Transverse colon (tissue), 4 donors: ENCODE results near the gene EFCAB11. TPM values are rescaled to one million over a fixed set of nuclear protein-coding genes. Genes with fewer than 3 reads are reported as not detected.
"Not testable (repeated sequence)": the region's sequence is repeated elsewhere in the genome, so short reads cannot be mapped to it uniquely, and the experiment has no call there.

Experiments
- DNase-seq: peaks from one replicate; pipeline ENCODE4 v3.0.0-alpha.2; 2019
- H3K27ac ChIP-seq, 4 donors: fragments of 200-600 bp; sonication (generic); 2 replicates each; pipeline ENCODE4 v1.5.1; 2016 to 2018; ENCODE audit warnings: inconsistent platforms in 4 of 4
- H3K27me3 ChIP-seq: fragments of 200-600 bp; sonication (generic); 2 replicates; pipeline ENCODE4 v1.5.1; 2017; ENCODE audit warnings: inconsistent platforms
- H3K36me3 ChIP-seq, 4 donors: fragments of 200-600 bp; sonication (generic); 2 replicates each; pipeline ENCODE4 v1.5.1; 2017 to 2019; ENCODE audit warnings: inconsistent platforms in 4 of 4
- H3K4me1 ChIP-seq, 4 donors: fragments of 200-600 bp; sonication (generic); 2 replicates each; pipeline ENCODE4 v1.5.1; 2017 to 2020; ENCODE audit warnings: inconsistent platforms in 4 of 4
- H3K4me3 ChIP-seq, 4 donors: fragments of 200-600 bp; sonication (generic); 1 replicate in 1 of 4; 2 replicates in 3 of 4; pipeline versions ENCODE4 v1.5.1 to v1.6.1; 2017 to 2019; ENCODE audit warnings: inconsistent platforms in 4 of 4
- H3K9me3 ChIP-seq, 2 donors: fragments of 200-600 bp; sonication (generic); 2 replicates each; pipeline ENCODE4 v1.5.1; 2017 to 2019; ENCODE audit warnings: inconsistent platforms in 2 of 2
- EP300 ChIP-seq: sonication (generic); formaldehyde crosslinking; IDR thresholded peaks from one replicate; pipeline ENCODE4 v1.6.1; 2017; ENCODE audit warnings: antibody characterized with exemption, low read depth
- POLR2A ChIP-seq: fragments of 450-650 bp; IDR thresholded peaks from one replicate; pipeline ENCODE4 v1.6.1; 2016; ENCODE audit warnings: antibody characterized with exemption, mild to moderate bottlenecking, moderate library complexity
- POLR2AphosphoS5 ChIP-seq, 3 donors: sonication (generic); formaldehyde crosslinking; IDR thresholded peaks; one replicate each; pipeline ENCODE4 v1.6.1; 2016; ENCODE audit warnings: antibody characterized with exemption in 3 of 3
- WGBS, 2 donors: methylation state at CpG; one replicate each; pipeline ENCODE4 v1.1.5; 2018; ENCODE audit warnings: low coverage in 1 of 2; 5-methylcytosine and 5-hydroxymethylcytosine counted together
- in situ Hi-C, 4 donors: fragments of 200-750 bp; cut with MboI; loops; one replicate each; pipeline versions ENCODE4 v1.15.0 to v1.15.1; 2017; ENCODE audit warnings: low sequenced_read_pairs in 3 of 4, low pct_ligation_motif_present in 1 of 4, low pct_unique_long_range_greater_than_20kb in 1 of 4
- intact Hi-C: fragments of 100-400 bp; cut with DNase I; formaldehyde crosslinking; loops from one replicate; pipeline ENCODE4 v1.15.1; 2023; ENCODE audit warnings: low total_unique reads
- total RNA-seq, 4 donors: library from RNA; depleted of rRNA; stranded (reverse); fragments of >200 nt; gene quantifications; one replicate each; pipeline ENCODE4 v1.1.0, GENCODE V29; 2016
- TF ChIP-seq, protein P1 (sequence below), 5 experiments: fragments of 200-600 bp in 3 of 5; fragments of 450-650 bp in 2 of 5; sonication (generic) in 3 of 5; IDR thresholded peaks; 1 replicate in 2 of 5; 2 replicates in 3 of 5; pipeline ENCODE4 v1.5.1; 2016 to 2017; ENCODE audit warnings: antibody characterized with exemption in 5 of 5, inconsistent platforms in 3 of 5, mild to moderate bottlenecking in 2 of 5, moderate library complexity in 1 of 5

EFCAB11 gene
- total RNA-seq, 4 donors from 2014 or later, result 6.0 to 6.7 TPM; not detected in 2

DNA sequence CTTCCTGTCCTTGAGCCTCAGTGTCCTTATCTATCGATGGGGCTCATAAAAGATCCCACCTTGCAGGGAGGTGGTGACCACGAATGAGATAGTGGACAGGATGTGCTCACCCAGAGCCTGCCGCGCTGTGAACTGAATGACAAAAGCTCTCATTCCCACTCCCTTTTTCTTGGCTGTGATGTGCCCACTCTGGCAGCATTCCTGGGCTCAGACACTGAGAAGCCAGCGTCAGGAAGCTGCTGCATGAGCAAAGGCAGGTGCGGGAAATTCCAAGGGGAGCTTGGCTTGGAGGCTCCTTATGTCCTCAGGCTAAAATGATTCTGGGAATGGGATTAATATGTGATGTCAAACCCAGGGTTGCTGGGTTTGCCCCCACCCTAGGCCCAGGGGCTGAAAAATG lies 61.6 kb downstream of the EFCAB11 start:
- no peak for DNase-seq
- 70 to 88% methylated on average over 2 to 6 of the region's 6 CpGs for WGBS, 2 donors
- TF ChIP-seq EP300 (no peak), POLR2AphosphoS5 (IDR thresholded peaks at IDR 0.05) (no peak), POLR2A (no peak)
- TF ChIP-seq, protein P1, sequence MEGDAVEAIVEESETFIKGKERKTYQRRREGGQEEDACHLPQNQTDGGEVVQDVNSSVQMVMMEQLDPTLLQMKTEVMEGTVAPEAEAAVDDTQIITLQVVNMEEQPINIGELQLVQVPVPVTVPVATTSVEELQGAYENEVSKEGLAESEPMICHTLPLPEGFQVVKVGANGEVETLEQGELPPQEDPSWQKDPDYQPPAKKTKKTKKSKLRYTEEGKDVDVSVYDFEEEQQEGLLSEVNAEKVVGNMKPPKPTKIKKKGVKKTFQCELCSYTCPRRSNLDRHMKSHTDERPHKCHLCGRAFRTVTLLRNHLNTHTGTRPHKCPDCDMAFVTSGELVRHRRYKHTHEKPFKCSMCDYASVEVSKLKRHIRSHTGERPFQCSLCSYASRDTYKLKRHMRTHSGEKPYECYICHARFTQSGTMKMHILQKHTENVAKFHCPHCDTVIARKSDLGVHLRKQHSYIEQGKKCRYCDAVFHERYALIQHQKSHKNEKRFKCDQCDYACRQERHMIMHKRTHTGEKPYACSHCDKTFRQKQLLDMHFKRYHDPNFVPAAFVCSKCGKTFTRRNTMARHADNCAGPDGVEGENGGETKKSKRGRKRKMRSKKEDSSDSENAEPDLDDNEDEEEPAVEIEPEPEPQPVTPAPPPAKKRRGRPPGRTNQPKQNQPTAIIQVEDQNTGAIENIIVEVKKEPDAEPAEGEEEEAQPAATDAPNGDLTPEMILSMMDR (IDR thresholded peaks at IDR 0.05), result no peak

DNA sequence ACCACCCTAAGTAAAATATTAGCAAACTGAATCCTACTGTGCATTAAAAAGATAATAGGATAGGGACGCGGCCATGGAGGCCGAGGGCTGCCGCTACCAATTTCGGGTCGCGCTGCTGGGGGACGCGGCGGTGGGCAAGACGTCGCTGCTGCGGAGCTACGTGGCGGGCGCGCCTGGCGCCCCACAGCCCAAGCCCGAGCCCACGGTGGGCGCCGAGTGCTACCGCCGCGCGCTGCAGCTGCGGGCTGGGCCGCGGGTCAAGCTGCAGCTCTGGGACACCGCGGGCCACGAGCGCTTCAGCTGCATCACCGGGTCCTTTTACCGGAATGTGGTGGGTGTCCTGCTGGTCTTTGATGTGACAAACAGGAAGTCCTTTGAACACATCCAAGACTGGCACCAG lies 62.8 kb downstream of the EFCAB11 start:
- intact Hi-C loops, H3K27me3 ChIP-seq, DNase-seq, H3K27ac ChIP-seq, H3K36me3 ChIP-seq, H3K4me3 ChIP-seq, H3K4me1 ChIP-seq, H3K9me3 ChIP-seq, in situ Hi-C loops: not testable (repeated sequence)
- 99 to 100% methylated on average over 4 to 28 of the region's 35 CpGs for WGBS, 2 donors

More for the DNA sequence above, 61.6 kb downstream of the EFCAB11 start:
- no peaks in the 10 kb centered on the region for H3K4me1 ChIP-seq
- H3K4me3 ChIP-seq, result no peak overlapping the region
- in situ Hi-C loops, result no loop called here
- no peaks in the 10 kb centered on the region for H3K27me3 ChIP-seq
- intact Hi-C loops, result no loop called here
- H3K36me3 ChIP-seq, result no peaks in the 10 kb centered on the region
- H3K9me3 ChIP-seq, result peaks cover 0 to 8% of the 10 kb centered on the region in 2 donors
- H3K27ac ChIP-seq, result no peak overlapping the region

DNA sequence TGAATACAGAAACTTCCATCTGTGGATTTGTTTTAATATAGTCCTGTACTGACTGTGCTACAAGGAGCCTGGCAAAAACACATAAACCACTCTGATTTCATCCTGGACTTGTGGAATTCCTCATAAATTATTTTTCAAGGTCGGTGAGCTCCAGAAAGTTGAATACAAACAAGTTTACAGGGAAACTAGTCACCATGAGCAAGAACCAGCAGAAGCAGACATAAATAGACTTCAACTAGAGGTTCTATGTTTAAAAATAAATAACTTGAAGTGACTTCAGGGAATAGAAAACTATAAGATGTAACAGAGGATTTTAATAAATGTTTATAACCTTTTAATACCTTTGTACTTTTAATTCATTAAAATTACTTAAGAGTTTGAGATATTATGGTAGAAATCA lies 63.5 kb downstream of the EFCAB11 start:
- no peak overlapping the region for H3K4me3 ChIP-seq

DNA sequence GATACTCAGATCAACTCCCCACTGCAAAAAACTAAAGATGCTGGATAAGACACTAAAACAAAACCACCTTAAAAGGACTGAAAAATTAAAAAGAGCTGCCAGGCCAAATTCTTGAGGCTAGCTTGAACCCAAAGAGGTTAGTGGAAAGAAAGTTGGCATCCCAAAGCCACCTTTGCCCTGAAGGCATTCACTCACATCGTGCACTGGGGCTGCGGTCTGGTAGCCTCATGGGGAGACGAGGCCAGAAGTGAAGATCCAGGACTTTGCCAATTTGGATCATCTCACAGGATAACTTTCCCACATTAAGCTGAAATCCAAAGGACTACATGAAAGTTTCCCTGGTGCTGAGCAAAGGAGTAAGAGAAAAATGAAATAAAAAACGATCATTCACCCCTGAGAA lies 63.9 kb downstream of the EFCAB11 start:
- intact Hi-C loops (no loop called here), in situ Hi-C loops (no loop called here)
- H3K9me3 ChIP-seq, result peaks cover 0 to 8% of the 10 kb centered on the region in 2 donors

More for the DNA sequence above, 63.5 kb downstream of the EFCAB11 start:
- Histone ChIP-seq H3K4me1 (no peaks in the 10 kb centered on the region), H3K36me3 (no peaks in the 10 kb centered on the region), H3K27me3 (no peaks in the 10 kb centered on the region), H3K27ac (no peak overlapping the region), H3K9me3 (peaks cover 0 to 8% of the 10 kb centered on the region in 2 donors)
- WGBS, 2 donors, result 57 to 87% methylated on average over 1 of the region's 1 CpG
- TF ChIP-seq, protein P1 (IDR thresholded peaks at IDR 0.05), result no peak
- TF ChIP-seq EP300 (no peak), POLR2AphosphoS5 (IDR thresholded peaks at IDR 0.05) (no peak), POLR2A (no peak)
- intact Hi-C loops, result no loop called here
- in situ Hi-C loops, result no loop called here
- no peak for DNase-seq

More for the DNA sequence above, 63.9 kb downstream of the EFCAB11 start:
- no peaks in the 10 kb centered on the region for H3K36me3 ChIP-seq
- 56 to 94% methylated on average over 1 to 4 of the region's 4 CpGs for WGBS, 2 donors
- TF ChIP-seq, protein P1 (IDR thresholded peaks at IDR 0.05), result no peak
- TF ChIP-seq POLR2AphosphoS5 (IDR thresholded peaks at IDR 0.05), result no peak
- TF ChIP-seq POLR2A, result no peak
- TF ChIP-seq EP300, result no peak
- H3K4me1 ChIP-seq, result no peaks in the 10 kb centered on the region
- H3K27ac ChIP-seq, result no peak overlapping the region
- DNase-seq, result no peak
- H3K27me3 ChIP-seq, result no peaks in the 10 kb centered on the region
- no peak overlapping the region for H3K4me3 ChIP-seq
